ENCODE data around the gene PAM.

- TF ChIP-seq POLR2AphosphoS5 (IDR thresholded peaks at IDR 0.05; ENCODE audit: borderline replicate concordance, low read depth, low read length), result no peak
- no peak for TF ChIP-seq EZH2 (IDR thresholded peaks at IDR 0.05)
These were observed 101.3 kb downstream of the PAM start for GRCh38 chr5:102856389-102856777.
